Stomach smooth muscle (tissue), 2 donors: Measurements from ENCODE around the gene PDSS2.

Source experiments
- H3K27ac ChIP-seq: one replicate; pipeline ENCODE4 v1.7.0; 2013; ENCODE audit warnings: mild to moderate bottlenecking, low read length, inconsistent platforms
- H3K27me3 ChIP-seq, 2 donors: one replicate each; pipeline ENCODE4 v1.7.0; 2013; ENCODE audit warnings: low read length in 2 of 2; ENCODE audit not compliant: insufficient read depth in 2 of 2, control insufficient read depth in 1 of 2
- H3K36me3 ChIP-seq, 2 donors: one replicate each; pipeline ENCODE4 v1.7.0; 2013; ENCODE audit warnings: low read length in 2 of 2; ENCODE audit not compliant: control insufficient read depth in 2 of 2, insufficient read depth in 2 of 2
- H3K4me1 ChIP-seq: one replicate; pipeline ENCODE4 v1.7.0; 2013; ENCODE audit warnings: low read length; ENCODE audit not compliant: control insufficient read depth, insufficient read depth
- H3K4me3 ChIP-seq, 2 donors: one replicate each; pipeline ENCODE4 v1.7.0; 2013; ENCODE audit warnings: low read length in 2 of 2
- H3K9ac ChIP-seq, 2 donors: one replicate each; pipeline ENCODE4 v1.7.0; 2013; ENCODE audit warnings: low read length in 2 of 2, mild to moderate bottlenecking in 1 of 2
- H3K9me3 ChIP-seq, 2 donors: one replicate each; pipeline ENCODE4 v1.7.0; 2013; ENCODE audit warnings: low read length in 2 of 2; ENCODE audit not compliant: control insufficient read depth in 2 of 2
- donor health status: healthy.
- donor health status: Pancreatic carcinoma.

The PDSS2 gene

GRCh38 chr6:107267634-107268033 lies 191.7 kb downstream of the PDSS2 start:
- Histone ChIP-seq H3K27me3 (no peaks in the 10 kb centered on the region), H3K9ac (no peak overlapping the region), H3K27ac (no peak overlapping the region), H3K4me1 (no peaks in the 10 kb centered on the region), H3K9me3 (no peaks in the 10 kb centered on the region), H3K4me3 (no peak overlapping the region), H3K36me3 (peaks cover 0 to 3% of the 10 kb centered on the region in 2 donors)

GRCh38 chr6:107267006-107267405 lies 192.4 kb downstream of the PDSS2 start:
- no peak overlapping the region for H3K9ac ChIP-seq
- H3K4me3 ChIP-seq, result no peak overlapping the region
- no peaks in the 10 kb centered on the region for H3K27me3 ChIP-seq
- no peaks in the 10 kb centered on the region for H3K9me3 ChIP-seq
- H3K4me1 ChIP-seq, result no peaks in the 10 kb centered on the region
- no peaks in the 10 kb centered on the region for H3K36me3 ChIP-seq
- no peak overlapping the region for H3K27ac ChIP-seq

GRCh38 chr6:107266563-107266962 lies 192.8 kb downstream of the PDSS2 start:
- Histone ChIP-seq H3K36me3 (no peaks in the 10 kb centered on the region), H3K4me3 (no peak overlapping the region), H3K27ac (no peak overlapping the region), H3K4me1 (no peaks in the 10 kb centered on the region), H3K27me3 (no peaks in the 10 kb centered on the region), H3K9ac (no peak overlapping the region), H3K9me3 (no peaks in the 10 kb centered on the region)

- Histone ChIP-seq H3K4me3 (no peak overlapping the region), H3K36me3 (no peaks in the 10 kb centered on the region), H3K4me1 (no peaks in the 10 kb centered on the region), H3K27me3 (no peaks in the 10 kb centered on the region), H3K27ac (no peak overlapping the region), H3K9me3 (no peaks in the 10 kb centered on the region), H3K9ac (no peak overlapping the region)
These were observed 195.0 kb downstream of the PDSS2 start for GRCh38 chr6:107264357-107264840.

- Histone ChIP-seq H3K9ac (no peak overlapping the region), H3K9me3 (no peaks in the 10 kb centered on the region), H3K4me3 (no peak overlapping the region), H3K4me1 (no peaks in the 10 kb centered on the region), H3K27ac (no peak overlapping the region), H3K27me3 (no peaks in the 10 kb centered on the region), H3K36me3 (no peaks in the 10 kb centered on the region)
These were observed 199.4 kb downstream of the PDSS2 start for GRCh38 chr6:107259951-107260350.

- no peak overlapping the region for H3K27ac ChIP-seq
- no peaks in the 10 kb centered on the region for H3K4me1 ChIP-seq
These were observed 211.2 kb downstream of the PDSS2 start for GRCh38 chr6:107248147-107248546.

GRCh38 chr6:107246972-107247615 lies 212.3 kb downstream of the PDSS2 start:
- Histone ChIP-seq H3K27ac (no peak overlapping the region), H3K4me3 (no peak overlapping the region), H3K9me3 (no peaks in the 10 kb centered on the region), H3K27me3 (no peaks in the 10 kb centered on the region), H3K4me1 (no peaks in the 10 kb centered on the region), H3K9ac (no peak overlapping the region), H3K36me3 (no peaks in the 10 kb centered on the region)

More at GRCh38 chr6:107248147-107248546, 211.2 kb downstream of the PDSS2 start:
- Histone ChIP-seq H3K4me3 (no peak overlapping the region), H3K9me3 (no peaks in the 10 kb centered on the region), H3K9ac (no peak overlapping the region), H3K36me3 (no peaks in the 10 kb centered on the region), H3K27me3 (no peaks in the 10 kb centered on the region)

GRCh38 chr6:107246249-107246971 lies 213.0 kb downstream of the PDSS2 start:
- Histone ChIP-seq H3K4me3 (no peak overlapping the region), H3K9me3 (no peaks in the 10 kb centered on the region), H3K4me1 (no peaks in the 10 kb centered on the region), H3K9ac (no peak overlapping the region), H3K27ac (no peak overlapping the region), H3K27me3 (no peaks in the 10 kb centered on the region), H3K36me3 (no peaks in the 10 kb centered on the region)

GRCh38 chr6:107244742-107245480 lies 214.5 kb downstream of the PDSS2 start:
- no peaks in the 10 kb centered on the region for H3K27me3 ChIP-seq
- no peak overlapping the region for H3K27ac ChIP-seq
- no peaks in the 10 kb centered on the region for H3K4me1 ChIP-seq
- H3K9ac ChIP-seq, result no peak overlapping the region
- H3K36me3 ChIP-seq, result no peaks in the 10 kb centered on the region
- H3K4me3 ChIP-seq, result no peak overlapping the region
- H3K9me3 ChIP-seq, result no peaks in the 10 kb centered on the region

- Histone ChIP-seq H3K9me3 (no peaks in the 10 kb centered on the region), H3K36me3 (no peaks in the 10 kb centered on the region), H3K4me1 (no peaks in the 10 kb centered on the region), H3K27ac (no peak overlapping the region), H3K4me3 (no peak overlapping the region), H3K27me3 (no peaks in the 10 kb centered on the region), H3K9ac (no peak overlapping the region)
These were observed 215.2 kb downstream of the PDSS2 start for GRCh38 chr6:107244082-107244741.
